Measurements from ENCODE around the gene AKAP13. TPM values are rescaled to one million over a fixed set of nuclear protein-coding genes. Genes with fewer than 3 reads are reported as not detected.

The AKAP13 gene
- polyA plus RNA-seq, 12 donors, result 57.9 to 109 (median 77.9) TPM; not detected in 1

- DNase-seq, result no peak
Observed at GRCh38 chr15:85495096-85495495, 114.7 kb downstream of the AKAP13 start.

DNA sequence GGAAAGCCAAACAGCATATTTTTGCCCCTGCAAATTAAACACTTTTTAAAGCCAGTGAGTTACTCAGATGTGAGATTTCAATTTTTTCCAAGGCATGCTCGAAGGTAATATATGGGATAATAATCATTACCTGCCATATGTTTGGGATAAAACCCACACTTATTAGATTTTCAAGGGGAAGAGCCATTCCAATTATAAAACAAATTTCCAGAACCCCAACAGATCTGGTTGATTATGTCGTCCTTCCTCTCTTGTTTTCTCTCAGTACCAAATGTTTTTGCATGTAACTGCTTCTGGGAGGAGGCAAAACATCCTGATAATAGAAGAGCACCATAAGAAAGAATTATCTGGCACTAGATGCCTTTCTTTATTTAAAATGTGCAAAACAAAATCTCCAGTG, 115.1 kb downstream of the AKAP13 start:
- no peak for DNase-seq

DNA sequence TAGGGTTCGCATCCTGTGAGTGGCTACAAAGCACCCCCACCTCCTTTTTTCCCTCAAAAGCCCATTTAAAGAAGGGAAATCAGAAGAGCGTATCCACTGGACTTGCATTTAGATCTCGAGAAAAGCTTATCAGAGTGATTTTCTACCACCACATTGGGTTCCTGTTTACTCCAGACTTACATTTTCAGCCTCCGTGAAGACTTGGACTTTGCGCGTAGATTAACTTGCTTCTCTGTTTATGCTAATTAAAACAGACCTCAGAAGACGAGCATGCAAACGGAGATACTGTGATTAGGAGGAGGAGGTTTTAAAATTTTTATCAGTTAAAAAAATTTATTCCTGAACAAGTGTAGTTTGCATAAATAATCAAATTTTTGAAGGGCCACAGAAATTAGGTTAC, 115.7 kb downstream of the AKAP13 start:
- no peak for DNase-seq

DNA sequence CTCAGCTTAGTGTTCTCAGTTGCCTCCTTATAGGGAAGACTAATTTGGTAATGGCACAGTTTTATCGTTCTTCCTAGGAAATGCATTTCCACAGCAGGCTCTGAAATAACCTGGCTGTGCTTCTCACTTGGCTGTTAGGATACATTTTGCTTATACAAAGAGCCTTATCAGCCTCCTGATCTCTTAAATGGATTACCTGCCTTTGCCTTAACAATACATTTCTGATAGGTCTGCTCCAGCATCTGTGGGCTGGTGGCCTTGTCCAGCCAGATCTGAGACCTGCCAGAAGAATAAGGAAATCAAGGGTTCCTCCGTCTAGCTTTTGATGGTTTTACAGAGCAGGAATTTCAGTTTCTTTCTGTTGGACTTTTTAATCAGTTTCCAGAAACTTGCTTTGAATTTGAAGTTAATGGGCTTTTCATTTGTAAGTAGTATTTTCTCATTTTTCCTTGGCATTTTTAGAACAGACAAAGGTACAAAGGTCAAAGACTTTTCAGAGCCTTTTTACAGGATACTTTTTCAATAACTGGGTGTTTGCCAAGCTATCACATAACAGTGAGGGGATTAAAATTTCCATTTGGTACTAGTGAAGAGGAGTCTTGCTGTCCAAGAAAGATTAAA, 116.3 kb downstream of the AKAP13 start:
- DNase-seq, result no peak

- no peak for DNase-seq
Observed at GRCh38 chr15:85497172-85497569, 116.8 kb downstream of the AKAP13 start.

DNA sequence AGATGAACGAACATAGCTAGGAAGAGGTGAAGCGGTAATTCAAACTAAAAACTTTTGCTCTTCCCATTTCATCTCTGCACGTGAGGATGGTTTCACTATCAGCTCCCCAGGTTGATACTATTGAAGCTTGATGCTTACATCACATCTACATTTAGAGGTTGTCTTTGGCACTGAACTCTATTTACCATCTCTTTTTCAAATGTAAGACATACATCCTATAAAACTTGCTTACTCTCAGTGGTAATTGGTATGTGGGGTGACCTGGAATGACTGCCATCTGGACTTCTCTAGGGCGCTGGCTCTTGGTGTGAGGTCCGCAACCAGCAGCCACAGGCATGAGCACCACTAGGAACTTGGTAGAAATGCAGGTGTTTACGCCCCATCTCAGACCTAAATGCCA, 118.1 kb downstream of the AKAP13 start:
- no peak for DNase-seq

DNA sequence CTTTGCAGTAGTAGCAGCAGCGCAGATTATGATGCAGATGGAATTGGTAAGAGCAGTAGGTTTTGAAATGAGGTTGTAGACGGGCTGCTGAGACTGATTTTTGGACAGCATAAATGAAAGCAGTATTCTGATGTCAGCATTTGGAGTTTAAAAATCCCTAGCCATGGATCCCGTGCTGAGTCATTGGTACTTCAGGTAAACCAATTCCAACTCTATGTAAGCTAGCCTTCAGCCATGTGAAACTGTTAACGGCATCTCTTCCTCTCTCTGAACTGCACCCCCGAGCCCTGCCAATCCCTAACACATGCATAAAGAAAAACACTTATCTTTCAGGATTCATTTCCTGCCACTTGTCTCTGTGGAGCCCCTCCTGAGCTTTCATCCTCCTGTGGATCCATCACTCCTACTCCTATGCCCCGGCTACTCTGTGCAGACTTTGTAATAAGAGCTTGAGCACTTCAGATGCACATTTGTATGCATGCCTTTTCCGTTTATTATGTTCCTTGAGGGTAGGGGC, 119.0 kb downstream of the AKAP13 start:
- no peak for DNase-seq

DNA sequence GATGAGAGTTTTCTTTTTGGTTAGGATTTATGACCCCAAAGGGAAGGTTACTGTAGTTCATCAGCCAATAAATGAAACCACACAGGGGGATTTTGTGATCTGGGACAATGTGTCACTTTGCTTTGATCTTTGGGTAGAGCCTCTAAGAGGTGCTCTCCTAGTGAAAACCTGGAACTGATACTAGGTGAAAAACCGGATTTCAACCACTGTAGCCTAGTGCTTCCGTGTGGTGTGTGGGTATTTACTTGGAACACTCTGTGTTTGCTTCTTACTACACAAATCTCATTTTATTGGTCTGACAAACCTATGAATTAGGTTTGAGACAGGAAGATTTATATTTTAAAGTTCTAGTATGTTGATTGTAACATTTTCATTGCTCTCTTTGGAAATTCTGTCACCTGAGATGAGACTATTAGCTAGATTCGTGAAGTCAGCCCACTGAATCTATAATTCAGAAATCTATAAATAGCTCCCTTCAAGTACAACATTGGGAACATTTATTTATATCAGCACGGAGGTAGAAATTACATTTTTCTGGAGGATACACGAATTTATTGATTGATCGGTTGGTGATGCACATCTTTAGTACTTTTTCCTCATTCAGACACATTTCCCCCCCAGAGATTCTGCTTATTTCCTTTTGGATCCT, 119.8 kb downstream of the AKAP13 start:
- no peak for DNase-seq

DNA sequence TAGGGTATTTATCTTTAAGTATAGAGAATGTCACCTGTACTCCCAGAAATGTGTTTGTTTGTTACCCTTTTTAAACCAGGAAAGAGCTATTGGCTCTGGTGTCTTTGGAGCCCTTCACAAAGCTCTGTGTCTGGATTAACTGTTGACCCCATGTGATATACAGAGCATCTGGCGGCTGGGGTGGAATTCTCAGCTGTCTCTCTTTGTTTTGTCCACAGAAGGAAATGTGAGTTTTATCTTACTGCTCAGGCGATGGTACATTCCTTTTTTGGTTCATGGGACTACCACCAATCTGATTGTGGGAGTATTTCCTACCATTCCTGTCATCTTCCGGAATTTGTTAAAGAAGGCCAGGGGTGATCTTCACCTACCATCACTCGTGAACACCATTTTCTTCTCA, 120.3 kb downstream of the AKAP13 start:
- peak; percentile 46 for DNase-seq

DNA sequence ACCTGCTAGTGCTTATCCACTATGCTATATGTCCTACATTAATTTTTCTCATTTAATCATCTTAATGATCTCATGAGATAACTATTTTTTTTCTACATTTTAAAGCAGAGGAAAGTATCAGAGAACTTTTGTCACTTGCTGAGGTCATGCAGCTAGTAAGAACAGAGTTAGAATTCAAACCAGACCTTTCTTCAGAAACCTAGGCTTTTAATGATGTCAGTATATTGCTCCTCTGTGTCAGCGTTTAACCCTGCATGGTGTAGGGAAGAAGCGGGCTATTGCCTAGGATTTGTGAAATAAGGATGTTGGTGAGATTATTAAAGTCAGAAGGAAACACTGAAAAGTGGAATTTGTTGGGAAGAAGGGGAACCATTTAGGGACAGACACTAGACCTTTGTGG, 121.2 kb downstream of the AKAP13 start:
- no peak for DNase-seq

- no peak for DNase-seq
Observed at GRCh38 chr15:85503151-85503799, 122.9 kb downstream of the AKAP13 start.

DNA sequence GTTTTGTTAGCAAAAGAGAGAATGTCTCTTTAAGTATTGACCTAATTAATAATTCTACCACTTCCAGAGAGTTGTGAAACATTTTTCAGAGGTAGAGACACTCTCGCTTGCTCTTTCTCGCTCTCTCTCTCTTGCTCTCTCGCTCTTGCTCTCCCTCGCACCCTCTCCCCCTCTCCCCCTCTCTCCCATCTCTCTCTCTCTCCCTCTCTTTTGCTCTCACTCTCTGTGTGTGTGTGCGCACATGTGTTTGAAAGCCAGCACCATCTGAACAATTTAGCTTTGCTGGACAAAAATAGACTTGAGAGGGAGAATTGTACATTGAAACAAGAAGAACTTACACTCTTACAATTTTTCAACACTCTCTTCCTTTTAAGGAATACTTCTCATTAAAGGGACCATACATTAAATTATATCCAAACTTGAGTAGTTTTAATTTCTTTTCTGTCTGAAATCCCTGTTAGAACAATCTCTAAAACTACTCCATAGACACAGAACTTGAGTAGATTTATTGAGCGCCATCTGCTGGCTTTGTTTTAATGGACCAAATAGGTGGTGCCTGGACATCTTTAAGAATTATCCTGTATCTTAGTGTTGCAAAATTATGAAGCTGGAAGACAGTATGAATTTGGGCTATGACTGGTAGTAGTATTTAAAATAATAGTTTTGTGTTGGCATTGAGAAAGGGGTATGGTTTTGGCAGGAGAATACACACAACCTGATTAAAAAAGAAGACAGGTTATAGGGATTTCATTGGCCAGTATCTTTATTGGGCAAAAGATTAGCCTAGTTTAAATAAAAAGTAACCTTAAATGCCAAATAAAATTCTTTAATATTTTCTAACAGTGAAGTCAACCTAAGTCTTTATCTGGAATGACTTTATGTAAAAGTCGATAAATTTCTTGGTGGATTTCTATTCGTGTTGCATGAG, 124.6 kb downstream of the AKAP13 start:
- DNase-seq, result peak; percentile 64

DNA sequence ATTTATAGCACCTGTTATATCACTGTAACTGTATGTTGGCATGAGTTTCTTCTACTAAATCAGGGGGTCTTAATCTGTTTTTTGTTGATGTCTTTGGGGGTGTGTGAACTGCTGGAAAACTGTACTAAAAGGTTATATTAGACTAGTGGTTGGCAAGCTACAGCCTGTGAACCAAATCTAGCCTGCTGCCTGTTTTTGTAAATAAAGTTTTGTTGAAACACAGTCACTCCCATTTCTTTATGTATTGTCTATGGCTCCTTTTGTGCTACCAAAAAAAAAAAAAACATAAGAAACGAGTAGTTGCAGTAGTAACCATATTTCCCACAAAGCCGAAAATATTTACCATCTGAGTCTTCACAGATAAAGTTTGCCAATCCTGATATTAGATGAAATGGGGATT, 126.7 kb downstream of the AKAP13 start:
- no peak for DNase-seq

DNA sequence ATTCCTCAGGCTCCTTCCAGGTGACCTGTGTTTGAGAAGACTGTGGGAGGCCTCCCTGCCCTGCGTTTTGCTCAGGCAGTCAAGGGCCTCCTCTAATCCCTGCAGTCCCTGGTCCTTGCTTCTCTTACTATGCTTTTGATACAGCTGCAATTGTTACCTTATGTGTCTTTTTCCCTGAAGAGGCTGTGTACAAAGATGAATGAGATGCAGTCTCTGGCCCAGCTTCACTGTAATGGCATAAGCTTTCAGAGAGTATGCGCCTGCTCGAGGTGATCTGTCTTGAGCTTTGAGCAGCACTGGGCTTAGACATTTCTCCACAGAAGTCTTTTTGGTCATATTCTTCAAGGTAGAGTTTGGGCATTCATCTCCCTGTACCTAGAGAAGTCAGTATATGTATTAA, 129.6 kb downstream of the AKAP13 start:
- no peak for DNase-seq

DNA sequence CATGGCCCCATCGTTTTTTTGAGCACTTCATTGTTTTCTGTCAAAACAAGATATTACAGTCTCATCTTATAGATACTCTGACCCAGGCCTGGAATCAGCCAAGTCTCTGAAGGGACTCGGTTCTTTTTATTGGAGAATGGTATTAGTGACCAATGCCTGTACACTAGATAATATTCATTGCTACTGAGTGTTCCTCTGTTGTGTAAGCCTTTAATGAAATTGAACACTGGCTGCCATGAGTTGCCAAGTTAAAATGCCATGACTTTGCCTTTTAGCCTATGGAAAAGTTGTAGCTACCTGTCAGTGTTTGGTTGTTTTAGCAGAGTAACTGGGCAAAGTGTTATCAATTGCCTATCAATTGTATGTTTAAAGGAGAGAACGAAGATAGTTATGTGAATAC, 134.0 kb downstream of the AKAP13 start:
- no peak for DNase-seq

DNA sequence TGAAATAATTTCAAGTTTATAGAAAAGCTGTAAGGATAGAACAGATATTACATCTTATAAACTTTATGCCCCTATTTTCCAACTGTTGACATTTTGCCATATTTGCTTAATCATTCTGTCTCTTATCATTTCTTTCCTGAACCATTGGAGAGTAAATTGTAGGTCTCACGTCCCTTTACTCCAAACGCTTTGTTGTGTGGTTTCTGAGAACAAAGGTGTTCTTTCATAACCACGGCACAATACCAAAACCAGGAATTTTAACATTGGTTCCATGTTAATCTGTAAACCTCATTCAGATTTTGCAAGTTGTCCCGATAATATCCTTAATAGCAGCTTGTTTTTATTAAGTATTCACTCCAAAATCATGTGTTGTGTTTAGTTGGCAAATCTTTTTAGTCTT, 134.8 kb downstream of the AKAP13 start:
- DNase-seq, result no peak

DNA sequence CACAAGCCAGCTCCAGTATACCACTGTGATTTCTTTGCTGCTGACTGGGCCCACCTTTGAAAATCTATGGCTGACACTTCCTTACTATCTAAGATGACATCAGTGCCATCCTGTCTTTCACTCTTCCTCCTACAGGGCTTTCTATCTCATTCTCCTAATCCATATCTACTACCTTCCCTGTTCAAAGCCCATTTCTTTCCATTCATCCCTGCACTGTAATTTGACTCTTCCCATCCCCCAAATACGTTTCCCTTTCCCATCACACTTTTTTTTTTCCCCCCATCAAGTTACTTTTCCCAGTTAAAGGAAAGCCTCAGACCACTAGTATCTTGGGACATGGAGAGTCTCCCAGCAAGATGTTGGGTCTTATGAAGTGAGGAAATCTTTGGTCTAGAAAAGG, 136.7 kb downstream of the AKAP13 start:
- no peak for DNase-seq

DNA sequence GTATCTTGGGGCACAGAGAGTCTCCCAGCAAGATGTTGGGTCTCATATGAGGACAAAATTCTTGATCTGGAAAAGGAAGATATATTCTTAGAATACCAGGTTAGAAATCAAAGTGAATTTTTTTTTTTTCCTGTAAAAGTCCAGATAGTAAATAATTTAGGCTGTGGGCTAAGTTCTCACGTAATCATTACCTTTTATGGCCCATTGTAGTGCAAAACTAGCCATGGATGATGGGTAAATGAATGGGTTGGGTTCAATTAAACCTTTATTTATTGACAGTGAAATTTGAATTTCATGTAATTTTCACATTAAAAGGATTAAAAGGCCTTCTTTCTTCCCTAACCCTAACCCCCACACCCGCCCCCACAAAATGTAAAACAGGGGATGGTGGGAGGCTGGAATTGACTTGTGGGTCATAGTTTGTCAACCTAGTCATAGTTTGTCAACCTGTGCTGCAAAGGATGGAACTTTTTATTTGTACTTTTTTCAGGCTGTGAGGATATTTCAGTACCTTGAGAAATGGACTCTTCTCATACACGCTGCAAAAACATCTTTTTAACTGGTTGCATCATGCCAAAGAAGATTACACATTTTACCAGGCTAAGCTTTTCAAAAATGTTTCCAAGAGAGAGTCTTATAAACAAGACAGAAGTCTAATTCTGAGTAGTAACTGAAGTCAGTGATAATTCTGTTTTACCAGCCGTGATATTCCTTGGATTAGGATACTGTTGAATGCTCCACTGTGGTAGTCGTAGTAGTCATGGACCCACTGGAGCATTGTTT, 138.8 kb downstream of the AKAP13 start:
- DNase-seq, result no peak

- no peak for DNase-seq
Observed at GRCh38 chr15:85520650-85521049, 140.2 kb downstream of the AKAP13 start.

- DNase-seq, result no peak
Observed at GRCh38 chr15:85523530-85523929, 143.1 kb downstream of the AKAP13 start.

DNA sequence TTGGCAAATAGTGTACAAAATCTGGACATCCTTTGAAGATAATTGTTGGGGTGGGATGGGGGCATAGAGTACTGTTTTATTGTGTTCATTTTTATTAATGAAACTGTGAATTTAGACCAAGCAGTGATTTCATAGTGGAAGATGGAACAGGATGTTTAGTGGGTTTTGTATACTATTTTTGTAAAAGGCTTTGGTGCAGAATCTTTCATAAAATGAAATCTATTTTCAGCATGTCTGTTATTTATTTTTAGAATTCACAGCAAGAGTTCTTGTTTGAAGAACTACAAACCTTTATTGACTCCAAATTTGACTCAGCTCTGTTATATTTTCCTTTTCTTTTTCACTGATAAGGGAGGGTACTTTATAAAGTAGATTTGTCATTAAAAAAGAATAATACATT, 145.4 kb downstream of the AKAP13 start:
- no peak for DNase-seq
